GM23248 (cell line): Measurements from ENCODE around the gene RFPL4AL1. TPM values are rescaled to one million over a fixed set of nuclear protein-coding genes. Genes with fewer than 3 reads are reported as not detected.
"Not testable (repeated sequence)": the region's sequence is repeated elsewhere in the genome, so short reads cannot be mapped to it uniquely, and the experiment has no call there.

Experiments
- DNase-seq: peaks from one replicate; pipeline ENCODE4 v3.0.0-alpha.2; 2015
- H2AFZ ChIP-seq: fragments of 200-600 bp; sonication (generic); 2 replicates; pipeline ENCODE4 v1.6.1; 2016; ENCODE audit warnings: antibody characterized with exemption
- H3F3A ChIP-seq: fragments of 200-600 bp; sonication (generic); 2 replicates; pipeline ENCODE4 v1.6.1; 2016; ENCODE audit warnings: mild to moderate bottlenecking, antibody characterized with exemption, mixed run types; ENCODE audit not compliant: insufficient read depth
- H3K27ac ChIP-seq: fragments of 200-600 bp; sonication (generic); 2 replicates; pipeline ENCODE4 v1.5.1; 2016; ENCODE audit warnings: mild to moderate bottlenecking
- H3K27me3 ChIP-seq: fragments of 200-600 bp; sonication (generic); replicated peaks from 2 replicates; pipeline ENCODE4 v1.6.1; 2016; ENCODE audit warnings: mild to moderate bottlenecking; ENCODE audit not compliant: insufficient read depth
- H3K36me3 ChIP-seq: fragments of 200-600 bp; sonication (generic); 2 replicates; pipeline ENCODE4 v1.6.1; 2016; ENCODE audit warnings: low read depth, mild to moderate bottlenecking
- H3K4me1 ChIP-seq: fragments of 200-600 bp; sonication (generic); 2 replicates; pipeline ENCODE4 v1.6.1; 2016; ENCODE audit warnings: mild to moderate bottlenecking; ENCODE audit not compliant: insufficient read depth
- H3K4me2 ChIP-seq: fragments of 200-600 bp; sonication (generic); one replicate; pipeline ENCODE4 v1.6.1; 2016; ENCODE audit warnings: mild to moderate bottlenecking; ENCODE audit not compliant: unreplicated experiment
- H3K4me3 ChIP-seq: fragments of 200-600 bp; sonication (generic); 2 replicates; pipeline ENCODE4 v1.5.1; 2016; ENCODE audit warnings: mild to moderate bottlenecking
- H3K79me2 ChIP-seq: fragments of 200-600 bp; sonication (generic); 2 replicates; pipeline ENCODE4 v1.6.1; 2016; ENCODE audit warnings: mild to moderate bottlenecking; ENCODE audit not compliant: insufficient read depth
- H3K9ac ChIP-seq: fragments of 200-600 bp; sonication (generic); 2 replicates; pipeline ENCODE4 v1.6.1; 2016; ENCODE audit warnings: mild to moderate bottlenecking
- H3K9me2 ChIP-seq: fragments of 200-600 bp; sonication (generic); 2 replicates; pipeline ENCODE4 v1.6.1; 2016; ENCODE audit warnings: mixed run types, mild to moderate bottlenecking, moderate library complexity; ENCODE audit not compliant: insufficient read depth
- H3K9me3 ChIP-seq: fragments of 200-600 bp; sonication (generic); one replicate; pipeline ENCODE4 v1.6.1; 2017; ENCODE audit warnings: low read depth
- H4K20me1 ChIP-seq: fragments of 200-600 bp; sonication (generic); 2 replicates; pipeline ENCODE4 v1.6.0; 2016; ENCODE audit not compliant: insufficient read depth
- EZH2 ChIP-seq: fragments of 200-600 bp; sonication (generic); IDR thresholded peaks from 2 replicates; pipeline ENCODE4 v1.6.1; 2018; ENCODE audit warnings: antibody characterized with exemption, mild to moderate bottlenecking; ENCODE audit not compliant: insufficient read depth, poor library complexity, severe bottlenecking
- EZH2phosphoT487 ChIP-seq: fragments of 200-600 bp; sonication (generic); IDR thresholded peaks from 2 replicates; pipeline ENCODE4 v1.6.1; 2018; ENCODE audit warnings: antibody characterized with exemption, moderate library complexity, mild to moderate bottlenecking, low read depth; ENCODE audit not compliant: insufficient read depth
- WGBS, 2 experiments: methylation state at CpG; one replicate each; pipeline ENCODE4 v1.1.6; 2015 to 2017; ENCODE audit warnings: low lambda C conversion rate in 2 of 2, low coverage in 1 of 2; ENCODE audit errors: missing lambda C conversion rate in 2 of 2; 5-methylcytosine and 5-hydroxymethylcytosine counted together
- in situ Hi-C: fragments of 300-500 bp; cut with MboI; formaldehyde crosslinking; loops from 2 replicates; pipeline ENCODE4 v1.15.0; 2020
- polyA plus RNA-seq: library from polyadenylated mRNA; unstranded; fragments of >200 nt; fragmentation: Nextera tagmentation; extraction: Ambion mirVana; gene quantifications from 2 replicates; pipeline ENCODE4 v1.2.1, GENCODE V29; 2016
- total RNA-seq: library from RNA; depleted of rRNA; stranded (reverse); fragments of >200 nt; shearing (Covaris generic); gene quantifications from 2 replicates; pipeline ENCODE4 v1.2.3, GENCODE V29; 2014

Gene RFPL4AL1
- total and polyA plus RNA-seq, 2 experiments from 2014 or later, result not detected

DNA sequence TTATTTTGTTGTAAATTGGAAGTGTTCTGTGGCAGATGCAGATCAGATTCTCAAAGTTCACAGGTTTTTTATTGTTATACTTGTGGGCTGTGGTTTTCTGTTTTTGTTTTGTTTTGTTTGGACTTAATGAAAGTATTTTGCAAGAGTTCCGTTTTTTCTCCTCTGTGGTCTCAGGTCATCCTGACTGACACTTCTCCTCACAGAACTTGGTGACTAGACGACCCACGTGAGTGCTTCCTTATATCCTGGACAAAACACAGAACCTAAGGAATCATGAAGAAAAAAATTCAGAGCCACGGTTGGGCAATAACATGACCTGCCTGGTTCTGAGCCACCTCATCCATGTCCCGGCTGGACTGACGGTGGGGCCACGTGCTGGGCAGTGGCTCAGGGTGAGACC, 2.5 kb upstream of the RFPL4AL1 start:
- Histone ChIP-seq H3K4me1 (no peaks in the 10 kb centered on the region), H3K27me3 (no peaks in the 10 kb centered on the region), H3K27ac (no peak overlapping the region), H3K9me2 (no peaks in the 10 kb centered on the region), H3K9me3 (no peaks in the 10 kb centered on the region), H3K79me2 (no peaks in the 10 kb centered on the region), H3K4me3 (no peak overlapping the region), H4K20me1 (no peaks in the 10 kb centered on the region), H3K36me3 (no peaks in the 10 kb centered on the region), H3K9ac (no peak overlapping the region), H3F3A (no peaks in the 10 kb centered on the region), H2AFZ (no peak overlapping the region), H3K4me2 (no peak overlapping the region)
- in situ Hi-C loops, result no loop called here
- TF ChIP-seq EZH2phosphoT487 (no peak), EZH2 (no peak)
- WGBS, 2 experiments, result 19 to 30% methylated on average over 7 of the region's 7 CpGs
- DNase-seq, result no peak

DNA sequence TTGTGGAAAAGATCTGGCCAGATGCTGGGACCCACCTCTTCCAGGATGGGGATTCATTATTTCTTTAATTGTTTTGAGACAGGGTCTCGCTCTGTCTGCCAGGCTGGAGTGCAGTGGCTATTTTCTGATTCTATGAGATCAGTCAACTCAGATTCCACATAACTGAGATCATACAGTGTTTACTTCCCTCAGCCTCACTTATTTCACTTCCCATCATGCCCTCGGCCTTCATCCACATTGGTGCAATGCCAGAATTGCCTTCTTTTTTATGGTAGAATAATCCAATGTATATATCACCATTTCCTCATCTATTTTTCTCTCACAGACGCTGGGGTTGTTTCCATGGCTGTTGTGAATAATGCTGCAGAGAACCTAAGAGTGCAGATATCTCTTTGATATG, 714 bp downstream of the RFPL4AL1 start:
- H3K9me3 ChIP-seq, H4K20me1 ChIP-seq, H2AFZ ChIP-seq, in situ Hi-C loops, H3F3A ChIP-seq, DNase-seq, H3K4me2 ChIP-seq, H3K9me2 ChIP-seq, H3K4me3 ChIP-seq, H3K27ac ChIP-seq, H3K79me2 ChIP-seq, H3K4me1 ChIP-seq, H3K9ac ChIP-seq, H3K36me3 ChIP-seq, H3K27me3 ChIP-seq: not testable (repeated sequence)
- 3 to 5% methylated on average over 3 of the region's 3 CpGs for whole genome bisulfite sequencing, 2 experiments

DNA sequence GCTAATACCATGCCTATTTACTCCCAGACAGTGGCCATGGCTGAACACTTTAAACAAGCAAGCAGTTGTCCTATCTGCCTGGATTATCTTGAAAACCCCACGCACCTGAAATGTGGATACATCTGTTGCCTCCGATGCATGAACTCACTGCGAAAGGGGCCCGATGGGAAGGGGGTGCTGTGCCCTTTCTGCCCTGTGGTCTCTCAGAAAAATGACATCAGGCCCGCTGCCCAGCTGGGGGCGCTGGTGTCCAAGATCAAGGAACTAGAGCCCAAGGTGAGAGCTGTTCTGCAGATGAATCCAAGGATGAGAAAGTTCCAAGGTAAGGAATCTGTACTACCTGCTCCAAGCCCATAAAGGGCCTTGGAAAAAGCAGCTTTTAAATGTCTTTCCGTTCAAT, 8.6 kb downstream of the RFPL4AL1 start:
- Histone ChIP-seq H3K79me2 (no peaks in the 10 kb centered on the region), H3K9ac (no peak overlapping the region), H3K36me3 (no peaks in the 10 kb centered on the region), H3F3A (no peaks in the 10 kb centered on the region), H3K4me1 (no peaks in the 10 kb centered on the region), H3K9me2 (no peaks in the 10 kb centered on the region), H3K4me2 (no peak overlapping the region), H3K27ac (no peak overlapping the region), H2AFZ (no peak overlapping the region), H3K9me3 (no peaks in the 10 kb centered on the region), H4K20me1 (no peaks in the 10 kb centered on the region), H3K4me3 (no peak overlapping the region), H3K27me3 (no peaks in the 10 kb centered on the region)
- in situ Hi-C loops, result no loop called here
- WGBS, 2 experiments, result 24 to 30% methylated on average over 7 of the region's 7 CpGs
- no peak for TF ChIP-seq EZH2phosphoT487
- TF ChIP-seq EZH2, result no peak
- DNase-seq, result no peak

DNA sequence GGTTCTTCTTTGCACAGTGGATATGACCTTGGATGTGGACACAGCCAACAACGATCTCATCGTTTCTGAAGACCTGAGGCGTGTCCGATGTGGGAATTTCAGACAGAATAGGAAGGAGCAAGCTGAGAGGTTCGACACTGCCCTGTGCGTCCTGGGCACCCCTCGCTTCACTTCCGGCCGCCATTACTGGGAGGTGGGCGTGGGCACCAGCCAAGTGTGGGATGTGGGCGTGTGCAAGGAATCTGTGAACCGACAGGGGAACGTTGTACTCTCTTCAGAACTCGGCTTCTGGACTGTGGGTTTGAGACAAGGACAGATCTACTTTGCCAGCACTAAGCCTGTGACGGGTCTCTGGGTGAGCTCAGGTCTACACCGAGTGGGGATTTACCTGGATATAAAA, 9.4 kb downstream of the RFPL4AL1 start:
- Histone ChIP-seq H3K9me2 (no peaks in the 10 kb centered on the region), H3K9ac (no peak overlapping the region), H3K4me2 (no peak overlapping the region), H3K9me3 (no peaks in the 10 kb centered on the region), H3K79me2 (no peaks in the 10 kb centered on the region), H3K4me3 (no peak overlapping the region), H4K20me1 (no peaks in the 10 kb centered on the region), H3F3A (no peaks in the 10 kb centered on the region), H3K27me3 (no peaks in the 10 kb centered on the region), H3K36me3 (no peaks in the 10 kb centered on the region), H3K27ac (no peak overlapping the region), H2AFZ (no peak overlapping the region), H3K4me1 (no peaks in the 10 kb centered on the region)
- 37 to 42% methylated on average over 16 of the region's 16 CpGs for WGBS, 2 experiments
- in situ Hi-C loops, result no loop called here
- TF ChIP-seq EZH2phosphoT487 (no peak), EZH2 (no peak)
- DNase-seq, result no peak

DNA sequence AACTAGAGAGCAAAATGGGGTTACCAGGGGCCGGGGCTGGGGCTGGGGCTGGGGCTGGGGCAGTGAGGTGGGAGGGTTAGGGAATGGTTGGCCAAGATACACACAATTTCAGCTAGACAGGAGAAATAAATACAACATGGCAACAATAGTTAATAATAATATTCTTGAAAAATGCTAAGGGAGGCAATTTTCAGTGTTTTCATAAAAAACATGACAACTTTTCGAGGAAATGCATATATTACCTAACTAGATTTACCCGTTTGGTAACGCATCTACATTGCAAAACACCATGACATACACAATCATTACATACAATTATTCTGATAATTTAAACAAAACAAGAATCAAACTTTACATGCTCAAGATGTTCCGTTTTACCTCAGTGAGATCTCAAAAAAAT, 12.2 kb downstream of the RFPL4AL1 start:
- in situ Hi-C loops, result no loop called here
- Histone ChIP-seq H3K27me3 (no peaks in the 10 kb centered on the region), H3F3A (no peaks in the 10 kb centered on the region), H3K36me3 (no peaks in the 10 kb centered on the region), H3K9ac (no peak overlapping the region), H3K4me2 (no peak overlapping the region), H3K4me3 (no peak overlapping the region), H3K79me2 (no peaks in the 10 kb centered on the region), H2AFZ (no peak overlapping the region), H3K27ac (no peak overlapping the region), H3K9me2 (no peaks in the 10 kb centered on the region), H3K9me3 (no peaks in the 10 kb centered on the region), H3K4me1 (no peaks in the 10 kb centered on the region), H4K20me1 (no peaks in the 10 kb centered on the region)
- TF ChIP-seq EZH2, result no peak
- TF ChIP-seq EZH2phosphoT487, result no peak
- DNase-seq, result no peak
- 18 to 24% methylated on average over 5 of the region's 5 CpGs for WGBS, 2 experiments
